Vagina (tissue), 2 donors: ENCODE data around the gene ZNF593OS. TPM values are rescaled to one million over a fixed set of nuclear protein-coding genes. Genes with fewer than 3 reads are reported as not detected.
A peak's percentile ranks its signal among the peaks of the same experiment; 100 is the strongest.

Experiments
- DNase-seq, 2 donors: peaks; one replicate each; pipeline ENCODE4 v3.0.0-alpha.2; 2017; ENCODE audit errors: extremely low spot score in 2 of 2
- H3K27ac ChIP-seq: fragments of 200-600 bp; sonication (generic); one replicate; pipeline ENCODE4 v1.5.1; 2019
- H3K27me3 ChIP-seq: fragments of 200-600 bp; sonication (generic); one replicate; pipeline ENCODE4 v1.5.1; 2019
- H3K36me3 ChIP-seq, 2 donors: fragments of 200-600 bp; sonication (generic); one replicate each; pipeline ENCODE4 v1.5.1; 2017 to 2019
- H3K4me1 ChIP-seq: fragments of 200-600 bp; sonication (generic); one replicate; pipeline ENCODE4 v1.5.1; 2019
- H3K4me3 ChIP-seq, 2 donors: fragments of 200-600 bp; sonication (generic); 1 replicate in 1 of 2; 2 replicates in 1 of 2; pipeline ENCODE4 v1.5.1; 2016 to 2019
- H3K9me3 ChIP-seq: fragments of 200-600 bp; sonication (generic); one replicate; pipeline ENCODE4 v1.5.1; 2019
- CTCF ChIP-seq, 3 experiments: fragments of 450-650 bp in 2 of 3; fragments of 200-600 bp in 1 of 3; sonication (generic) in 1 of 3; IDR thresholded peaks; one replicate each; pipeline ENCODE4 v1.5.1; 2017 to 2019; ENCODE audit warnings: antibody characterized with exemption in 3 of 3, mild to moderate bottlenecking in 2 of 3, moderate library complexity in 2 of 3
- POLR2A ChIP-seq, 2 donors: fragments of 450-650 bp; IDR thresholded peaks; one replicate each; pipeline ENCODE4 v1.6.1; 2017; ENCODE audit warnings: antibody characterized with exemption in 2 of 2, mild to moderate bottlenecking in 2 of 2, moderate library complexity in 2 of 2
- POLR2AphosphoS5 ChIP-seq, 2 donors: sonication (generic); formaldehyde crosslinking; IDR thresholded peaks; one replicate each; pipeline ENCODE4 v1.9.0; 2017; ENCODE audit warnings: antibody characterized with exemption in 2 of 2, mild to moderate bottlenecking in 2 of 2, low read depth in 1 of 2; ENCODE audit not compliant: insufficient read depth in 1 of 2
- intact Hi-C: fragments of 100-400 bp; cut with DNase I; formaldehyde crosslinking; loops from one replicate; pipeline ENCODE4 v1.15.1; 2023
- total RNA-seq: library from RNA; depleted of rRNA; stranded (reverse); fragments of >200 nt; gene quantifications from one replicate; pipeline ENCODE4 v1.2.3, GENCODE V29; 2016

Gene ZNF593OS
- not detected for total RNA-seq

DNA sequence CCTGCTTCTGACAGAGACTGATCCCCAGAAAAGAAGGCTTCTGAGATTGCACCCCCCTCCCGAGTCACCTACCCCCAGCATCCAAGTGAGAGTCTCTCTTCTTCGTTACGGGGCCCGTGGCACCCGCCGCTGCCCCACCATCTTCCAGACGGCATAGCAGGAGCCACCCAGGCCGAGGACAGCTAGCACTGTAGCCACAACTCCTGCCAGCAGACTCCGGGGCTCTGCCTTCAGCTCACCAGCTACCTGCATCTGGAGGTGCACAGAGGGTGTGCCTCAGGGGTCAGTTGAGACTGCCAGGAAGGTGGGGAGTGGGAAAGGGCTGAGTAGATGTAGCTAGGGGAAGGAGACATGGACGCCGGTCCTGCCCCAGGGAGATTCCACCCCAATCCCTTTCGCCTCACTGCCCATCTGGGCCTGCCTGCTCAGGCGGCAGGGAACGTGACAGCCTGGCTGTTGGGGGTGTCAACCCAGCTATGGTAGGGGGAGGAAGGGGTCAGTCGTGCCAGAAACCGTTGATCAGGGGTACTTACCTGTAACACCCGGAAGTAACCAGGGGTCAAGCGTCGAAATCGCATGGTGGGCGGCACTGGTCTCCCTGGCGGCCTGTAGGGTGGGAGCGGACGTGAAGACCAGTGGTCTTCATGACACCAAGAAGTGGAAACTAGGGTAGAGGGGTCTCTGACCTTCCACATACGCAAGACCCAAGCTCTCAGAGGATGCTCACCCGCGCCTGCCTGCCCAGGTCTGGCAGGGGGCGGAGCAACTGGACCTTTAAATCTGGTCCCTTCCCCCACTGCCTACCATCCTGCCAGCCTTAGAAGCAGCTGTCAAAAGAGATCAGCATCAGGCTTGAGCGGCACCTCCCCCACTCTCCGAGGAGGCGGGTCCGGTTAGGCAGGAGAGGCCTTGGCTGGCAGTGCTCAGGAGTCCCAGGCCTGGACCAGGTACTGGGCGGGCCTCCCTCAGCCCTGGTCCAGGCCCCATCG is at the start of gene ZNF593OS:
ZNF593OS (minus strand) TSS at position 749 of the 989 bp plus-strand sequence; CDS start at position 578, 171 bp downstream.
- no peak for DNase-seq
- Histone ChIP-seq H3K36me3 (no peaks in the 10 kb centered on the region), H3K27me3 (no peaks in the 10 kb centered on the region), H3K4me3 (peak within 1 kb of the TSS; percentile 70 to 96), H3K4me1 (peaks cover 17% of the 10 kb centered on the region), H3K9me3 (no peaks in the 10 kb centered on the region), H3K27ac (no peak within 1 kb of the TSS)
- TF ChIP-seq CTCF (IDR thresholded peaks at IDR 0.05) = no peak
- no peak for TF ChIP-seq POLR2A (IDR thresholded peaks at IDR 0.05)
- no peak for TF ChIP-seq POLR2AphosphoS5 (IDR thresholded peaks at IDR 0.05; ENCODE audit: insufficient read depth in 1 of 2, low read depth in 1 of 2)
- intact Hi-C loops = no loop called here

DNA sequence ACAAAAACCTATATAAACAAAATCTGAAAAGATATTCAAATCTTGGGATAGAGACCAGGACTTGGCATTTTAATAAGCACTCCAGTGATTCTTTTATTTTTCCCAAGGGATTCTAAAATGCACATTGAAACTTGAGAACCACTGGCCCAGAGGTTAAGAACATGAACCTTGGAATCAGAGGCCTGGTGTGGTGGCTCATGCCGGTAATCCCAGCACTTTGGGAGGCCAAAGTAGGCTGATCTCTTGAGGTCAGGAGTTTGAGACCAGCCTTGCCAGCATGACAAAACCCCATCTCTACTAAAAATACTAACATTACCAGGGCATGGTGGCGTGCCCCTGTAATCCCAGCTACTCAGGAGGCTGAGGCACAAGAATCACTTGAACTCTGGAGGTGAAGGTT is 49.5 kb upstream of the ZNF593OS start:
- peaks cover 14% of the 10 kb centered on the region for H3K4me1 ChIP-seq
- no peak for DNase-seq
- H3K9me3 ChIP-seq = no peaks in the 10 kb centered on the region
- H3K27ac ChIP-seq = no peak overlapping the region
- intact Hi-C loops = no loop called here
- no peak overlapping the region for H3K4me3 ChIP-seq
- no peaks in the 10 kb centered on the region for H3K36me3 ChIP-seq
- H3K27me3 ChIP-seq = no peaks in the 10 kb centered on the region
- no peak for TF ChIP-seq POLR2AphosphoS5 (IDR thresholded peaks at IDR 0.05; ENCODE audit: insufficient read depth in 1 of 2, low read depth in 1 of 2)
- TF ChIP-seq POLR2A (IDR thresholded peaks at IDR 0.05) = no peak
- no peak for TF ChIP-seq CTCF (IDR thresholded peaks at IDR 0.05)

GRCh38 chr1:26220199-26220912 is 48.7 kb upstream of the ZNF593OS start:
- intact Hi-C loops = no loop called here
- TF ChIP-seq POLR2AphosphoS5 (IDR thresholded peaks at IDR 0.05; ENCODE audit: insufficient read depth in 1 of 2, low read depth in 1 of 2) = no peak
- no peak for TF ChIP-seq POLR2A (IDR thresholded peaks at IDR 0.05)
- no peak for TF ChIP-seq CTCF (IDR thresholded peaks at IDR 0.05)
- no peak overlapping the region for H3K27ac ChIP-seq
- H3K9me3 ChIP-seq = no peaks in the 10 kb centered on the region
- no peak for DNase-seq
- H3K4me1 ChIP-seq = peaks cover 7% of the 10 kb centered on the region
- no peak overlapping the region for H3K4me3 ChIP-seq
- H3K36me3 ChIP-seq = no peaks in the 10 kb centered on the region
- no peaks in the 10 kb centered on the region for H3K27me3 ChIP-seq

DNA sequence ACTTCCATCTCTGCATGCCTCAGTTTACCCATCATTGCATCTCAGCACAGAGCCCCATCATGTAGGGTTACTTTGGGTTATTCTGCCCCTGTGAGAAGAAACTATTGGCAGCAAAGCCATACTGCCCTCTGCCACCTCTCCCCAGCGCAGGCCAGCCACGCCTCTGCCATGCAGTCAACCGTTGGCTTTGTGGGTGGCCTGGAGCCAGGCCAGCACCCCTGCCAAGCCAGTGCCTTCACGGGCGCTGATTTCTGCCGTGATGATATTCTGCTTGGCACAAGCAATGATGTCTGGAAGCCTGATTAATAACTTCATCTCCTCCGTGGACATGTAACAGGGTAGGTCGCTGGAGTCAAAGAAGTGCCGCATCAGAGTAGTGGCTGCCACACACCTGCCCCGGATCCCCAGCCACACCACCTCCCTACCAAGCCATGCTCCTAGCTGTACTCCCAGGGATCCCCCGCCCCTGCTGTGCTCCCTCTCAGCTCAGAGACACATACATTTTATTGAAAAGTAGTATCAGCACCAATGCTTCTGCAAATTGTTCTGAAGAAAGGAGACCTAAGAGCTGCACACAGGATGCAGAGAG is 47.4 kb upstream of the ZNF593OS start:
- Histone ChIP-seq H3K9me3 (no peaks in the 10 kb centered on the region), H3K27ac (no peak overlapping the region), H3K36me3 (no peaks in the 10 kb centered on the region), H3K4me1 (no peaks in the 10 kb centered on the region), H3K27me3 (no peaks in the 10 kb centered on the region), H3K4me3 (no peak overlapping the region)
- intact Hi-C loops = no loop called here
- no peak for TF ChIP-seq POLR2A (IDR thresholded peaks at IDR 0.05)
- no peak for TF ChIP-seq CTCF (IDR thresholded peaks at IDR 0.05)
- no peak for TF ChIP-seq POLR2AphosphoS5 (IDR thresholded peaks at IDR 0.05; ENCODE audit: insufficient read depth in 1 of 2, low read depth in 1 of 2)
- no peak for DNase-seq
